ENCODE data around the gene DTWD2. TPM values are rescaled to one million over a fixed set of nuclear protein-coding genes. Genes with fewer than 3 reads are reported as not detected.

The DTWD2 gene
- total and polyA plus RNA-seq, 2 of the 4 experiments (the other 2 are of a cell fraction): 1.2 to 1.8 TPM

DNA sequence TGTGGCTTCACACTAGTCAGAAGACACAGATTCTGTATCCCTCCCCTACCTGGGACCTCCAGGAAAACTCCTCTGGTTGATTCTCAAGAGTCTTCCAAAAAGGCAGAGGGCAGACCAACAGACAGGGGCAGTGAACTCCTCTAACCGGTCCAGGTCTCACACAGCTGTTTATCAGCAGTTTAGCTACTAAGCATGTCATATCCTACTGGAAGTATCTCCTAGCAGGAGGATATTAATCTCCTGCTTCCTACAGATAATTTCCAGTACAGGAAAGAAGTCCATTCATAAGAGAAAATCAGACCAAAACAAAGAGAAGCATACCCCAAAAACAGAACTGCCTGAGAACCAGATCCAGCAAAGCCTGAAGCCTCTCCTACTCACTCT is 64.3 kb downstream of the DTWD2 start:
- Histone ChIP-seq H3K14ac (replicated peaks; ENCODE audit: low read depth, low read length) (no peak overlapping the region), H3K4ac (ENCODE audit: low read depth, low read length) (no peak overlapping the region), H2BK15ac (ENCODE audit: low read depth, low read length) (no peak overlapping the region), H4K5ac (ENCODE audit: low read depth, low read length) (no peak overlapping the region), H2AK5ac (ENCODE audit: low read depth, low read length) (no peak overlapping the region), H3K9me1 (ENCODE audit: insufficient read depth, low read length) (no peaks in the 10 kb centered on the region), H3K36me3 (ENCODE audit: control insufficient read depth, insufficient read depth, low read length) (no peaks in the 10 kb centered on the region), H2AFZ (replicated peaks; ENCODE audit: low read length, poor library complexity) (no peak overlapping the region), H3K56ac (ENCODE audit: extremely low read depth, insufficient read depth, low read length) (no peak overlapping the region), H2BK5ac (ENCODE audit: low read depth, low read length, poor library complexity, severe bottlenecking) (no peak overlapping the region), H4K91ac (ENCODE audit: insufficient read depth, low read depth, low read length) (no peak overlapping the region), H3K9me3 (ENCODE audit: control insufficient read depth, insufficient read depth, low read length) (no peaks in the 10 kb centered on the region), H2BK120ac (ENCODE audit: low read depth, low read length) (no peak overlapping the region), H3K27me3 (ENCODE audit: control insufficient read depth, insufficient read depth, low read length) (no peaks in the 10 kb centered on the region), H2AK9ac (replicated peaks; ENCODE audit: low read depth, low read length, poor library complexity) (no peak overlapping the region), H3K23ac (ENCODE audit: low read depth, low read length) (no peak overlapping the region), H3K9ac (ENCODE audit: low read depth, low read length) (no peak overlapping the region), H3K18ac (ENCODE audit: low read depth, low read length) (no peak overlapping the region), H3K4me1 (ENCODE audit: control insufficient read depth, insufficient read depth, low read length) (no peaks in the 10 kb centered on the region), H4K20me1 (ENCODE audit: insufficient read depth, low read length) (no peaks in the 10 kb centered on the region), H4K8ac (ENCODE audit: low read depth in 2 of 2, low read length in 2 of 2) (no peak overlapping the region), H3K79me1 (ENCODE audit: low read depth in 1 of 2, low read length in 2 of 2) (no peaks in the 10 kb centered on the region), H2BK20ac (ENCODE audit: low read depth, low read length) (no peak overlapping the region), H3K4me3 (ENCODE audit: insufficient read depth, low read depth, low read length) (no peak overlapping the region), H3K4me2 (ENCODE audit: low read depth, low read length) (no peak overlapping the region), H3K27ac (ENCODE audit: insufficient read depth, low read length) (no peak overlapping the region)
- no peak for ATAC-seq (ENCODE audit: low read depth)
- in situ Hi-C loops (cut with MboI; ENCODE audit: low sequenced_read_pairs): no loop called here
- BruUV-seq (replicated peaks): no TSS peak
- TF ChIP-seq NFE2L2 (IDR thresholded peaks at IDR 0.05; ENCODE audit: low read depth, low read length): no peak
- TF ChIP-seq ELK1 (IDR thresholded peaks at IDR 0.05; ENCODE audit: borderline replicate concordance, low read depth, low read length): no peak
- no peak for TF ChIP-seq POLR2A (IDR thresholded peaks at IDR 0.05; ENCODE audit: low read depth, low read length)
- no peak for TF ChIP-seq SMC3 (IDR thresholded peaks at IDR 0.05; ENCODE audit: low read depth, low read length)
- no peak for TF ChIP-seq CHD1 (IDR thresholded peaks at IDR 0.05; ENCODE audit: low read depth, low read length)
- no peak for TF ChIP-seq MXI1 (IDR thresholded peaks at IDR 0.05; ENCODE audit: borderline replicate concordance, low read depth, low read length)
- TF ChIP-seq CTCF (conservative IDR thresholded peaks at IDR 0.05; ENCODE audit: low read depth, low read length): no peak
- TF ChIP-seq, protein P1, sequence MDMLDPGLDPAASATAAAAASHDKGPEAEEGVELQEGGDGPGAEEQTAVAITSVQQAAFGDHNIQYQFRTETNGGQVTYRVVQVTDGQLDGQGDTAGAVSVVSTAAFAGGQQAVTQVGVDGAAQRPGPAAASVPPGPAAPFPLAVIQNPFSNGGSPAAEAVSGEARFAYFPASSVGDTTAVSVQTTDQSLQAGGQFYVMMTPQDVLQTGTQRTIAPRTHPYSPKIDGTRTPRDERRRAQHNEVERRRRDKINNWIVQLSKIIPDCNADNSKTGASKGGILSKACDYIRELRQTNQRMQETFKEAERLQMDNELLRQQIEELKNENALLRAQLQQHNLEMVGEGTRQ (IDR thresholded peaks at IDR 0.05; ENCODE audit: low read depth, low read length): no peak
- TF ChIP-seq MAZ (IDR thresholded peaks at IDR 0.05; ENCODE audit: borderline replicate concordance, low read depth, low read length): no peak
- no peak for TF ChIP-seq FOS (IDR thresholded peaks at IDR 0.05; ENCODE audit: low read depth, low read length)
- TF ChIP-seq MAFK (IDR thresholded peaks at IDR 0.05; ENCODE audit: low read depth, low read length): no peak
- TF ChIP-seq RCOR1 (IDR thresholded peaks at IDR 0.05; ENCODE audit: insufficient replicate concordance, low read length): no peak
- dilution Hi-C loops (cut with HindIII; ENCODE audit: low sequenced_read_pairs, unreplicated experiment): no loop called here
- POLR2A ChIA-PET (ENCODE audit: unreplicated experiment): no interaction called here
- no peak for DNase-seq
- intact Hi-C loops (cut with micrococcal nuclease): no loop called here
- CTCF ChIA-PET: no interaction called here
- WGBS, 2 experiments (ENCODE audit: extremely low coverage in 2 of 2, insufficient read length in 1 of 2): no CpG with 5 or more reads among the region's 1 CpG
